Smooth muscle cell (in vitro differentiated cells): ENCODE results near the gene IDI2. TPM values are rescaled to one million over a fixed set of nuclear protein-coding genes. Genes with fewer than 3 reads are reported as not detected.

ENCODE experiments used
- DNase-seq: peaks from one replicate; lab custom pipeline; 2025; ENCODE audit not compliant: unreplicated experiment; lab: John Stamatoyannopoulos, UW
- H2AFZ ChIP-seq: fragments of 200-600 bp; sonication (generic); 2 replicates; pipeline ENCODE4 v1.6.0; 2016; ENCODE audit warnings: antibody characterized with exemption, low read depth, mild to moderate bottlenecking
- H3F3A ChIP-seq: fragments of 200-600 bp; sonication (generic); 2 replicates; pipeline ENCODE4 v1.6.0; 2017; ENCODE audit warnings: antibody characterized with exemption, low read depth
- H3K27ac ChIP-seq: fragments of 200-600 bp; sonication (generic); 2 replicates; pipeline ENCODE4 v1.5.1; 2016; ENCODE audit warnings: low read depth, mild to moderate bottlenecking
- H3K27me3 ChIP-seq: fragments of 200-600 bp; sonication (generic); 2 replicates; pipeline ENCODE4 v1.6.1; 2016; ENCODE audit warnings: low read depth, mild to moderate bottlenecking
- H3K36me3 ChIP-seq: fragments of 200-600 bp; sonication (generic); 2 replicates; pipeline ENCODE4 v1.5.1; 2016; ENCODE audit warnings: low read depth
- H3K4me1 ChIP-seq: fragments of 200-600 bp; sonication (generic); 2 replicates; pipeline ENCODE4 v1.5.1; 2016; ENCODE audit warnings: low read depth
- H3K4me2 ChIP-seq: fragments of 200-600 bp; sonication (generic); 2 replicates; pipeline ENCODE4 v1.6.0; 2016; ENCODE audit warnings: mild to moderate bottlenecking
- H3K4me3 ChIP-seq: fragments of 200-600 bp; sonication (generic); 2 replicates; pipeline ENCODE4 v1.5.1; 2016; ENCODE audit warnings: mild to moderate bottlenecking
- H3K79me2 ChIP-seq: fragments of 200-600 bp; sonication (generic); 2 replicates; pipeline ENCODE4 v1.6.0; 2016; ENCODE audit warnings: low read depth, mild to moderate bottlenecking
- H3K9ac ChIP-seq: fragments of 200-600 bp; sonication (generic); 2 replicates; pipeline ENCODE4 v1.6.0; 2016; ENCODE audit warnings: low read depth
- H3K9me3 ChIP-seq: fragments of 200-600 bp; sonication (generic); replicated peaks from 2 replicates; pipeline ENCODE4 v1.5.1; 2016; ENCODE audit warnings: low read depth
- H4K20me1 ChIP-seq: fragments of 200-600 bp; sonication (generic); 2 replicates; pipeline ENCODE4 v1.6.0; 2016; ENCODE audit warnings: low read depth
- WGBS: methylation state at CpG from one replicate; pipeline ENCODE4 v1.1.7; 2016; ENCODE audit warnings: low lambda C conversion rate; 5-methylcytosine and 5-hydroxymethylcytosine counted together
- polyA plus RNA-seq: library from polyadenylated mRNA; unstranded; fragments of >200 nt; fragmentation: Nextera tagmentation; extraction: Ambion mirVana; gene quantifications from 2 replicates; pipeline ENCODE4 v1.2.1, GENCODE V29; 2016
- total RNA-seq: library from RNA; depleted of rRNA; stranded (reverse); fragments of >200 nt; gene quantifications from 2 replicates; pipeline ENCODE4 v1.2.3, GENCODE V29; 2014
- TF ChIP-seq, protein P1 (sequence below): fragments of 200-600 bp; sonication (generic); IDR thresholded peaks from 2 replicates; pipeline ENCODE4 v1.5.1; 2017; ENCODE audit warnings: borderline replicate concordance, mild to moderate bottlenecking, antibody characterized with exemption; ENCODE audit not compliant: insufficient read depth, poor library complexity, severe bottlenecking

Gene IDI2
- total and polyA plus RNA-seq, 2 experiments from 2014 or later, result not detected

GRCh38 chr10:1054684-1055083 lies 29.0 kb upstream of the IDI2 start:
- no peak for DNase-seq
- no peak overlapping the region for H2AFZ ChIP-seq
- peaks cover 35% of the 10 kb centered on the region for H3K4me1 ChIP-seq
- H3K4me3 ChIP-seq, result peak overlapping the region; percentile 97
- no peaks in the 10 kb centered on the region for H3K27me3 ChIP-seq
- H3K79me2 ChIP-seq, result peaks cover 93% of the 10 kb centered on the region
- H4K20me1 ChIP-seq, result peaks cover 60% of the 10 kb centered on the region
- TF ChIP-seq, protein P1, sequence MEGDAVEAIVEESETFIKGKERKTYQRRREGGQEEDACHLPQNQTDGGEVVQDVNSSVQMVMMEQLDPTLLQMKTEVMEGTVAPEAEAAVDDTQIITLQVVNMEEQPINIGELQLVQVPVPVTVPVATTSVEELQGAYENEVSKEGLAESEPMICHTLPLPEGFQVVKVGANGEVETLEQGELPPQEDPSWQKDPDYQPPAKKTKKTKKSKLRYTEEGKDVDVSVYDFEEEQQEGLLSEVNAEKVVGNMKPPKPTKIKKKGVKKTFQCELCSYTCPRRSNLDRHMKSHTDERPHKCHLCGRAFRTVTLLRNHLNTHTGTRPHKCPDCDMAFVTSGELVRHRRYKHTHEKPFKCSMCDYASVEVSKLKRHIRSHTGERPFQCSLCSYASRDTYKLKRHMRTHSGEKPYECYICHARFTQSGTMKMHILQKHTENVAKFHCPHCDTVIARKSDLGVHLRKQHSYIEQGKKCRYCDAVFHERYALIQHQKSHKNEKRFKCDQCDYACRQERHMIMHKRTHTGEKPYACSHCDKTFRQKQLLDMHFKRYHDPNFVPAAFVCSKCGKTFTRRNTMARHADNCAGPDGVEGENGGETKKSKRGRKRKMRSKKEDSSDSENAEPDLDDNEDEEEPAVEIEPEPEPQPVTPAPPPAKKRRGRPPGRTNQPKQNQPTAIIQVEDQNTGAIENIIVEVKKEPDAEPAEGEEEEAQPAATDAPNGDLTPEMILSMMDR, result no peak
- WGBS, result 44% methylated on average over 6 of the region's 6 CpGs
- H3K9me3 ChIP-seq, result no peaks in the 10 kb centered on the region
- peak overlapping the region; percentile 95 for H3K4me2 ChIP-seq
- no peaks in the 10 kb centered on the region for H3K36me3 ChIP-seq
- H3K27ac ChIP-seq, result peak overlapping the region; percentile 100
- peak overlapping the region; percentile 100 for H3K9ac ChIP-seq
- peaks cover 18% of the 10 kb centered on the region for H3F3A ChIP-seq

GRCh38 chr10:1050554-1050953 lies 24.9 kb upstream of the IDI2 start:
- Histone ChIP-seq H3K4me2 (peak overlapping the region; percentile 92), H3K27me3 (no peaks in the 10 kb centered on the region), H4K20me1 (peaks cover 50% of the 10 kb centered on the region), H3K36me3 (no peaks in the 10 kb centered on the region), H3K79me2 (peaks cover 77% of the 10 kb centered on the region), H3K27ac (peak overlapping the region; percentile 99), H3K4me3 (peak overlapping the region; percentile 82), H3K4me1 (peaks cover 29% of the 10 kb centered on the region), H3K9ac (peak overlapping the region; percentile 14), H3K9me3 (no peaks in the 10 kb centered on the region), H3F3A (peaks cover 24% of the 10 kb centered on the region), H2AFZ (no peak overlapping the region)
- DNase-seq, result no peak
- TF ChIP-seq, protein P1, result no peak
- WGBS, result 42% methylated on average over 4 of the region's 4 CpGs

DNA sequence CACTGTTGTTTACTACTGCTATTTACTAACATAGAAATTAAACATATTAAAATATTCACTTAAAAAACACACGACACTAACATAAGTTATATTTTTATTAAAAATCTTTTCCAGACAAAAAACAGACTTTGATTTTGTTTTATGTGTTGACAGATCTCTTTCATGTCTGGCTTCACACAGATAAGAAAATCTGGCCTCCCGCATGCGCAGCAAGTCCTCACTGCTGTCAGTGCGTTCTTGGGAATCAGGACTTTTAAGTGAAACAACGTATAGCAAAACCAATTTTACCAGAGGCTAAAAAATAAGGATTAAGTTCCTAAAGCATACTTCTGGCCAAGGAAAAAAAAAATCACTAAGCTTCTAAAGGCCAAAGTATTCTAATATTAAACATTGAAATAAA lies 24.5 kb upstream of the IDI2 start:
- no peak for DNase-seq
- WGBS, result 2% methylated on average over 5 of the region's 5 CpGs
- Histone ChIP-seq H3K9ac (peak overlapping the region; percentile 94), H3K27me3 (no peaks in the 10 kb centered on the region), H3F3A (peaks cover 26% of the 10 kb centered on the region), H3K4me3 (peak overlapping the region; percentile 82), H3K27ac (peak overlapping the region; percentile 99), H2AFZ (no peak overlapping the region), H3K4me1 (peaks cover 25% of the 10 kb centered on the region), H4K20me1 (peaks cover 55% of the 10 kb centered on the region), H3K36me3 (no peaks in the 10 kb centered on the region), H3K79me2 (peaks cover 77% of the 10 kb centered on the region), H3K4me2 (peak overlapping the region; percentile 92), H3K9me3 (no peaks in the 10 kb centered on the region)
- TF ChIP-seq, protein P1, result no peak

DNA sequence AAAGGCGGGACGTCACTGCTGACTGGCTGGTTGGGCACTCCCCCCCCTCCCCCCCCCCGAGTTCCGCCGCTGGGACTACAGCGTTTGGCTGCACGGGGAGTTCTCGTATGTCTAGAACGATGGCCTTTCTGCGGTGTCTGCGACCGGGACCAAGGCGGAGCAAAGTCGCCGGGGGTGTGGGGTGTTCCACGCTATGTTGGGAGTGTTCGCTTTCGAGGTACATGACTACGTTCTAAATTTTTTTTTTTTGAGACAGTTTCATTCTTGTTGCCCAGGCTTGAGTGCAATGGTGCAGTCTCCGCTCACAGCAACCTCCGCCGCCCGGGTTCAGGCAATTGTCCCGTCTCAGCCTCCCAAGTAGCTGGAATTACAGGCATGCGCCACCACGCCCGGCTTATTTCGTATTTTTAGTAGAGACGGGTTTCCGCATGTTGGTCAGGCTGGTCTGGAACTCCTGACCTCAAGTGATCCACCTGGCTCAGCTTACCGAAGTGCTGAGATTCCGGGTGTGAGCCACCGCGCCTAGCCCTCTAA lies 23.8 kb upstream of the IDI2 start:
- Histone ChIP-seq H2AFZ (no peak overlapping the region), H3F3A (peaks cover 31% of the 10 kb centered on the region)
- DNase-seq, result no peak

More for the DNA sequence above, 23.8 kb upstream of the IDI2 start:
- TF ChIP-seq, protein P1, result no peak
- H3K9ac ChIP-seq, result peak overlapping the region; percentile 94
- peak overlapping the region; percentile 99 for H3K27ac ChIP-seq
- peaks cover 58% of the 10 kb centered on the region for H4K20me1 ChIP-seq
- WGBS, result under 1% methylated on average over 34 of the region's 34 CpGs
- peaks cover 20% of the 10 kb centered on the region for H3K4me1 ChIP-seq
- H3K36me3 ChIP-seq, result no peaks in the 10 kb centered on the region
- no peaks in the 10 kb centered on the region for H3K9me3 ChIP-seq
- peak overlapping the region; percentile 82 for H3K4me3 ChIP-seq
- no peaks in the 10 kb centered on the region for H3K27me3 ChIP-seq
- peaks cover 77% of the 10 kb centered on the region for H3K79me2 ChIP-seq
- H3K4me2 ChIP-seq, result peak overlapping the region; percentile 92
